ENCODE data around the gene VWF. TPM values are rescaled to one million over a fixed set of nuclear protein-coding genes. Genes with fewer than 3 reads are reported as not detected.
A peak's percentile ranks its signal among the peaks of the same experiment; 100 is the strongest.

VWF gene
- total and polyA plus RNA-seq, 12 donors: 104 to 480 (median 253) TPM

DNA sequence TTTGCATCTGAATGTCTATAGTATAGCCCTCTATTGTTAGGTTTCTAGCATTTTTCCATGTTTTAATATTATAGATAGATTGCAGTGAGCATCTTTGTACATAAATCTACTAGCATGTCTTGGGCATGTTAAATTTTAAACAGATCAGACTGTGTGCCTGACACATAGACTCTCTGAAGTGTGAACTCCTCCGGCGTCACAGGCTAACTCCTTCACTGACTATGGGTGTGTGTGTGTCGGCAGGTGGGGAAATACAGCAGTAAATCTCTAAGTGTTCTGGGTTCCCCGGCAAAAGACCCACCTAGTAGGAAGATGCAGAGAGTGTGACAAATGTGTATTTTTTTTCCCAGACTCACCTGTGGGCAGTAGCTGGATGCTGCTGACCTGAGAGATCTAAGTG is 2.3 kb downstream of the VWF start:
- H3K27ac ChIP-seq: peak overlapping the region; percentile 84 to 91 (median 89)
- H3K27me3 ChIP-seq: peaks cover 0 to 7% (median 0%) of the 10 kb centered on the region in 7 donors
- intact Hi-C loops (cut with DNase I): loop anchor here in 4 of 10 donors (5.0 kb wide), 3 partner anchors 45 to 50 kb away; no protein-coding TSS in a partner anchor
- H3K9me3 ChIP-seq: no peaks in the 10 kb centered on the region
- ATAC-seq: no peak
- peaks cover 0 to 44% (median 8%) of the 10 kb centered on the region in 9 donors for H3K4me1 ChIP-seq
- H3K36me3 ChIP-seq: peaks cover 0 to 17% (median 0%) of the 10 kb centered on the region in 9 donors
- H3K4me3 ChIP-seq: peak overlapping the region; percentile 38 to 64 (median 51)
- TF ChIP-seq, protein P1, sequence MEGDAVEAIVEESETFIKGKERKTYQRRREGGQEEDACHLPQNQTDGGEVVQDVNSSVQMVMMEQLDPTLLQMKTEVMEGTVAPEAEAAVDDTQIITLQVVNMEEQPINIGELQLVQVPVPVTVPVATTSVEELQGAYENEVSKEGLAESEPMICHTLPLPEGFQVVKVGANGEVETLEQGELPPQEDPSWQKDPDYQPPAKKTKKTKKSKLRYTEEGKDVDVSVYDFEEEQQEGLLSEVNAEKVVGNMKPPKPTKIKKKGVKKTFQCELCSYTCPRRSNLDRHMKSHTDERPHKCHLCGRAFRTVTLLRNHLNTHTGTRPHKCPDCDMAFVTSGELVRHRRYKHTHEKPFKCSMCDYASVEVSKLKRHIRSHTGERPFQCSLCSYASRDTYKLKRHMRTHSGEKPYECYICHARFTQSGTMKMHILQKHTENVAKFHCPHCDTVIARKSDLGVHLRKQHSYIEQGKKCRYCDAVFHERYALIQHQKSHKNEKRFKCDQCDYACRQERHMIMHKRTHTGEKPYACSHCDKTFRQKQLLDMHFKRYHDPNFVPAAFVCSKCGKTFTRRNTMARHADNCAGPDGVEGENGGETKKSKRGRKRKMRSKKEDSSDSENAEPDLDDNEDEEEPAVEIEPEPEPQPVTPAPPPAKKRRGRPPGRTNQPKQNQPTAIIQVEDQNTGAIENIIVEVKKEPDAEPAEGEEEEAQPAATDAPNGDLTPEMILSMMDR (IDR thresholded peaks at IDR 0.05): no peak
- 76 to 85% methylated on average over 4 of the region's 4 CpGs for WGBS, 2 donors
- no peak for DNase-seq

DNA sequence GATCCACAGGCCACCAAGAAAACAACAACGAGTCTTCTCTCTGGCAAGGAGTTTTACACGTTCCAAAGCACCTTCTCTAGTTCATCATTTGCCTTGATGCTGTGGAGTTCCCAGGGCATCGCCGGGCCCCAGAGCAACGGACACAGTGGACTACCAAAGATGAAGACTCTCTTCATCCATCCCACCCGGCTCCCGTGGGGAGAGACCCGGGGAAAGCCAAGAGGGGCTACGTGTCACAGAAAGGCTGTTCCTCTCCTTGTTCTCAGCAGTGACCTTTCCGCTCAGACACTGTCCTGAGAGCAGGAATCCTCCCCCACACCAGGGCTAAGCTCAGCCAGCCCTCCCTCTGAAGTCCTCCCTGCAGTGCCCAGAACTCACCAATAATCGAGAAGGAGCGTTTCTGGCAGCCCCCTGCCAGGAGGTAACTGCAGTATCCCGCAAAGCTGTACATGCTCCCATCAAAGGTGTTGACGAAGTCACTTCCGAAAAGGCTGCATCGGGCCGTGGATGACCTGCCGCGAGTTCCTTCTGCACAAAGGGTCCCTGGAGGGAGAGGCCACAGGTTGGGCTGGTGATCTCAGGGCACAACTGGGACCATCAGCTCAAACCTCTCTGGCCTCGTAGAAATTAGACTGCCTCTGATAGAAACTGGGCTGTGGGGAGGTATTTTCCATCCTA is 3.5 kb downstream of the VWF start:
- no peak for DNase-seq

DNA sequence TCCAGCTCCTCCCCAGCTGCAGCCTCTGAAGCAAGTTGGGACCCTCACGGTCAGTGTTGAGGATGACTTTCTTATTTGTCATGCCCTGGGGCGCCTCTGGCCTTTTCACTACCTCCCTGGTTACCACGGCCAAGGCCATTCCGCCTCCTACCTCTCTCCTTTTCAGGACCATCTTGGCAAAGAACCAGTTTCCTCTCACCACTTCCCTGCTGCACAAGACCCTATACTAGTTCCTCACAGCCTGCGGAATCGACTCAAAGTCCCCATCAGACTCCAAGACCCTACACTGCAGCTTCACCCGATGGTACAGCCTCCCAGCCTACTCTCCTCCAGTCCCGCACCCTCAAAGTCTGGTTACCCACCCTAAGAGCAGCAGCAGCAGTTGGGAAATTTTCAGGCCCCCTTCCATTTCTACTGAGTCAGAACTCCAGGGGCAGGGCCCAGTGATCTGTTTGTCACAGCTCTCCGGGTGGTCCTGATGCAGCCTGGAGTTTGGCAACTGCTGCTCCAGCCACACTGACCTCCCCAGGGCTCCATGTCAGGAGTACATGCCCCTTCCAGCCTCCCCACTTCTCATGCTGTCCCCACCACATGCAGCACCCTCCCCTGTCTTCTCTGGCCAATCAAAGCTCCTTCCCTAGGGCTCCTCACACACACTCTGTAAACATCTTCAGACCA is 5.4 kb downstream of the VWF start:
- ATAC-seq: no peak
- WGBS, 2 donors: 47 to 53% methylated on average over 9 of the region's 9 CpGs
- intact Hi-C loops (cut with DNase I): loop anchor here in 4 of 10 donors (5.0 kb wide), 2 partner anchors 42 to 47 kb away; no protein-coding TSS in a partner anchor
- H3K4me3 ChIP-seq: peak overlapping the region; percentile 11 to 64 (median 51)
- H3K36me3 ChIP-seq: peaks cover 0 to 33% (median 0%) of the 10 kb centered on the region in 9 donors
- H3K27ac ChIP-seq: peak overlapping the region; percentile 51 to 91 (median 89)
- DNase-seq: no peak
- TF ChIP-seq, protein P1 (IDR thresholded peaks at IDR 0.05): no peak
- peaks cover 0 to 7% (median 0%) of the 10 kb centered on the region in 7 donors for H3K27me3 ChIP-seq
- no peaks in the 10 kb centered on the region for H3K9me3 ChIP-seq
- peaks cover 1 to 62% (median 20%) of the 10 kb centered on the region in 9 donors for H3K4me1 ChIP-seq

More for the DNA sequence above, 3.5 kb downstream of the VWF start:
- TF ChIP-seq, protein P1 (IDR thresholded peaks at IDR 0.05): no peak
- Histone ChIP-seq H3K27me3 (peaks cover 0 to 7% (median 0%) of the 10 kb centered on the region in 7 donors), H3K4me3 (peak overlapping the region; percentile 38 to 64 (median 51)), H3K36me3 (peaks cover 0 to 17% (median 0%) of the 10 kb centered on the region in 9 donors), H3K9me3 (no peaks in the 10 kb centered on the region), H3K27ac (peak overlapping the region; percentile 70 to 91 (median 89)), H3K4me1 (peaks cover 0 to 51% (median 19%) of the 10 kb centered on the region in 9 donors)
- WGBS, 2 donors: 50 to 57% methylated on average over 20 of the region's 20 CpGs
- intact Hi-C loops (cut with DNase I): loop anchor here in 4 of 10 donors (5.0 kb wide), 3 partner anchors 46 to 51 kb away; no protein-coding TSS in a partner anchor
- no peak for ATAC-seq

DNA sequence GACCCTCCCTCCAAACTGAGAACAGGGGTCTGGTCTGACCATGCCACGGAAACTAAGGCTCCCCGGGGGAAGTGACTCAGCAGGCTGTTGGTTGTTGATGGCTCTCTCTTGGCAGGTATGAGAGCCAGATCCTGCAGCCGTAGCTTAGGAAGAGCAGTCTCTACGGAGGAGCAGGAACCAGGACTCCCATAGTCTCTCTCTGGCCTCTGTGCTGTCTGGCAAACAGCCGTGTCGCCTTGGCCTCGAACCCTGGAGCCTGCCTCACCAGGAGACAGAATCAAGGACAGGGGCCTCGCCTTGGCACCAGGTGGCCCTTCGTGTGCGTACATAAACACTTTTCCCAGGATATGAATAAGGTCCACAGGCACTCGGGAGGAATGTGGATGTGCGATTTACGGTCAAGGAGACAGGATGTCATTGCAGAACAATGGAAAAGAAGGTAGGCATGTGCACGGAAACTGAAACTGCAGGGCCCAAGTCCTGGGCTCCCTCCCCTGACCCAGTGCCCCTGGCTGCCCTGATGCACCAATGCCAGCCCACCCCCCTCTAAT is 7.9 kb downstream of the VWF start:
- ATAC-seq: peak; percentile 42 to 73 (median 64)
- Histone ChIP-seq H3K4me1 (peaks cover 3 to 73% (median 23%) of the 10 kb centered on the region in 9 donors), H3K4me3 (peak overlapping the region in 4 of 10 donors; percentile 8 to 20 (median 16)), H3K27ac (peak overlapping the region; percentile 54 to 91 (median 89)), H3K36me3 (peaks cover 0 to 38% (median 0%) of the 10 kb centered on the region in 9 donors), H3K9me3 (no peaks in the 10 kb centered on the region), H3K27me3 (peaks cover 0 to 4% (median 0%) of the 10 kb centered on the region in 7 donors)
- intact Hi-C loops (cut with DNase I): loop anchor here in 4 of 10 donors (5.0 kb wide), 2 partner anchors 39 to 44 kb away; no protein-coding TSS in a partner anchor
- TF ChIP-seq, protein P1 (IDR thresholded peaks at IDR 0.05): no peak
- 57 to 69% methylated on average over 14 of the region's 14 CpGs for WGBS, 2 donors
- DNase-seq: peak; percentile 47 to 60
